GM12878 (cell line): ENCODE measurements around the gene ASIC2. TPM values are rescaled to one million over a fixed set of nuclear protein-coding genes. Genes with fewer than 3 reads are reported as not detected.

Experiments
- ATAC-seq: fragments of 200-7000 bp; cut with Tn5 transposase; 3 replicates; pipeline ENCODE4 v1.9.1; 2020; ENCODE audit warnings: mild to moderate bottlenecking, moderate library complexity
- BruUV-seq: library from RNA; stranded (reverse); fragments of 400-500 nt; replicated peaks from 2 replicates; lab custom pipeline; 2021; lab: Mats Ljungman, UMichigan
- CTCF ChIA-PET: fragments of 300-600 bp; sonication (Branson Sonifier 250); formaldehyde crosslinking; extraction: SDS; loops from one replicate; lab custom pipeline; 2021; ENCODE audit warnings: inconsistent platforms; lab: Yijun Ruan, JAX
- POLR2A ChIA-PET: fragments of 350-600 bp; formaldehyde crosslinking; extraction: SDS; loops from one replicate; lab custom pipeline; 2021; ENCODE audit warnings: inconsistent platforms; lab: Charles Lee
- RAD21 ChIA-PET: fragments of 300-600 bp; sonication (Branson Sonifier 250); formaldehyde crosslinking; loops from one replicate; lab custom pipeline; 2023; ENCODE audit warnings: antibody characterized with exemption; ENCODE audit not compliant: unreplicated experiment; lab: Charles Lee
- SMC1A ChIA-PET: fragments of 300-600 bp; sonication (Branson Sonifier 250); formaldehyde crosslinking; loops from one replicate; lab custom pipeline; 2023; ENCODE audit not compliant: unreplicated experiment, uncharacterized antibody; lab: Charles Lee
- DNase-seq: peaks from one replicate; pipeline ENCODE4 v3.0.0-alpha.2; 2011; ENCODE audit warnings: low read depth, low spot score
- FAIRE-seq: peaks from 3 replicates; lab custom pipeline; 2011; peaks lifted over from hg19 to GRCh38; lab: Jason Lieb, UNC
- H2AFZ ChIP-seq: 2 replicates; pipeline ENCODE4 v1.6.0; 2011; ENCODE audit warnings: low read depth, low read length, control low read depth; ENCODE audit not compliant: control insufficient read depth
- H3K27ac ChIP-seq: 2 replicates; pipeline ENCODE4 v1.5.1; 2011; ENCODE audit warnings: control low read depth; ENCODE audit not compliant: control insufficient read depth, insufficient read depth
- H3K27me3 ChIP-seq, 2 experiments: replicated peaks in 1 of 2; 2 replicates each; pipeline versions ENCODE4 v1.6.0 to v1.6.1; 2011; ENCODE audit warnings: low read length in 1 of 2; ENCODE audit not compliant: control insufficient read depth in 2 of 2, insufficient read depth in 2 of 2
- H3K36me3 ChIP-seq, 2 experiments: 2 replicates each; pipeline ENCODE4 v1.5.1; 2011; ENCODE audit warnings: low read length in 1 of 2; ENCODE audit not compliant: control insufficient read depth in 2 of 2, insufficient read depth in 2 of 2
- H3K4me1 ChIP-seq: 2 replicates; pipeline ENCODE4 v1.6.1; 2011; ENCODE audit warnings: mild to moderate bottlenecking, low read length, moderate library complexity, mixed read lengths; ENCODE audit not compliant: control insufficient read depth, insufficient read depth
- H3K4me2 ChIP-seq: 2 replicates; pipeline ENCODE4 v1.6.0; 2011; ENCODE audit warnings: control low read depth; ENCODE audit not compliant: control insufficient read depth, insufficient read depth
- H3K4me3 ChIP-seq: fragments of 200-600 bp; sonication (generic); 2 replicates; pipeline ENCODE4 v1.5.1; 2016
- H3K79me2 ChIP-seq: 2 replicates; pipeline ENCODE4 v1.6.0; 2011; ENCODE audit warnings: low read length; ENCODE audit not compliant: control insufficient read depth, insufficient read depth
- H3K9ac ChIP-seq: 2 replicates; pipeline ENCODE4 v1.8.0; 2011; ENCODE audit warnings: low read length, control low read depth, mixed read lengths; ENCODE audit not compliant: control insufficient read depth, insufficient read depth
- H3K9me3 ChIP-seq: replicated peaks from 3 replicates; pipeline ENCODE4 v1.5.1; 2011; ENCODE audit warnings: mild to moderate bottlenecking, low read length; ENCODE audit not compliant: control insufficient read depth, insufficient read depth
- H4K20me1 ChIP-seq: 2 replicates; pipeline ENCODE4 v1.6.0; 2011; ENCODE audit not compliant: control insufficient read depth, insufficient read depth
- BCL11A ChIP-seq: IDR thresholded peaks from 2 replicates; pipeline ENCODE4 v1.6.1; 2011; ENCODE audit warnings: low read depth, low read length
- CBFB ChIP-seq: IDR thresholded peaks from 2 replicates; pipeline ENCODE4 v1.6.1; 2016; ENCODE audit warnings: antibody characterized with exemption, low read depth
- FOXK2 ChIP-seq: fragments of 450-650 bp; IDR thresholded peaks from 2 replicates; pipeline ENCODE4 v1.6.1; 2017; ENCODE audit warnings: mild to moderate bottlenecking, moderate library complexity
- JUND ChIP-seq: IDR thresholded peaks from 2 replicates; pipeline ENCODE4 v1.6.1; 2012; ENCODE audit warnings: low read depth, mild to moderate bottlenecking, low read length, improper control_type of control experiment, moderate library complexity
- MTA3 ChIP-seq: IDR thresholded peaks from 2 replicates; pipeline ENCODE4 v1.6.1; 2012; ENCODE audit warnings: low read length, inconsistent platforms, borderline replicate concordance
- POU2F2 ChIP-seq: IDR thresholded peaks from 3 replicates; pipeline ENCODE4 v1.6.1; 2011; ENCODE audit warnings: low read depth, mild to moderate bottlenecking, low read length, borderline replicate concordance
- WRNIP1 ChIP-seq: IDR thresholded peaks from 2 replicates; pipeline ENCODE4 v1.6.1; 2011; ENCODE audit warnings: low read depth, low read length, improper control_type of control experiment, borderline replicate concordance
- ZBED1 ChIP-seq: IDR thresholded peaks from 2 replicates; pipeline ENCODE4 v1.6.1; 2016; ENCODE audit warnings: borderline replicate concordance
- ZZZ3 ChIP-seq: IDR thresholded peaks from 2 replicates; pipeline ENCODE4 v1.6.1; 2011; ENCODE audit warnings: low read depth; ENCODE audit not compliant: control insufficient read depth, insufficient read length
- WGBS: methylation state at CpG from one replicate; pipeline ENCODE4 v1.1.6; 2016; ENCODE audit warnings: low lambda C conversion rate; ENCODE audit not compliant: insufficient replicate concordance, insufficient coverage; ENCODE audit errors: missing lambda C conversion rate; 5-methylcytosine and 5-hydroxymethylcytosine counted together
- in situ Hi-C: fragments of 300-500 bp; cut with MboI; formaldehyde crosslinking; loops from 9 replicates; pipeline ENCODE4 v1.14.3; 2018; ENCODE audit warnings: mixed read lengths
- intact Hi-C: fragments of 100-400 bp; cut with micrococcal nuclease; formaldehyde crosslinking; loops from one replicate; pipeline ENCODE4 v1.14.2; 2022; ENCODE audit not compliant: unreplicated experiment
- polyA plus RNA-seq, 11 experiments: library from polyadenylated mRNA; depleted of rRNA in 4 of 11; unstranded in 6 of 11; stranded (reverse) in 5 of 11; fragments of >200 nt; fragmentation: Nextera tagmentation in 4 of 11; fragmentation: Illumina TruSeq in 1 of 11; extraction: Ambion mirVana in 4 of 11; extraction: Trizol in 1 of 11; gene quantifications; 1 replicate in 1 of 11; 2 replicates in 10 of 11; pipeline versions ENCODE4 v1.2.1 to v1.2.3, GENCODE V29; 2011 to 2016; ENCODE audit warnings: inconsistent platforms in 2 of 11, missing spikeins in 2 of 11, low read depth in 1 of 11
- total RNA-seq, 4 experiments: library from RNA; depleted of rRNA in 3 of 4; stranded (reverse); fragments of >200 nt in 3 of 4; fragmentation: Illumina TruSeq in 1 of 4; extraction: Trizol in 1 of 4; gene quantifications; 2 replicates each; pipeline versions ENCODE4 v1.2.1 to v1.2.3, GENCODE V29; 2013 to 2021
- TF ChIP-seq, protein P1 (sequence below): IDR thresholded peaks from 2 replicates; pipeline ENCODE4 v1.6.1; 2011; ENCODE audit warnings: mild to moderate bottlenecking, low read depth, low read length, moderate library complexity; ENCODE audit not compliant: insufficient replicate concordance
- TF ChIP-seq, protein P2 (sequence below): fragments of 450-650 bp; formaldehyde crosslinking; IDR thresholded peaks from 2 replicates; pipeline ENCODE4 v1.4.0; 2020; ENCODE audit warnings: mild to moderate bottlenecking, moderate library complexity
- TF ChIP-seq, protein P3 (sequence below): fragments of 150-350 bp; IDR thresholded peaks from 2 replicates; pipeline ENCODE4 v1.6.1; 2016; ENCODE audit warnings: low read depth, low read length
- TF ChIP-seq, protein P4 (sequence below): fragments of 150-350 bp; IDR thresholded peaks from 2 replicates; pipeline ENCODE4 v1.6.1; 2014; ENCODE audit warnings: mild to moderate bottlenecking, low read depth, low read length

Gene ASIC2
- total and polyA plus RNA-seq, 10 of the 15 experiments (the other 5 are each of a cell fraction or from before 2014, with no cell fraction given) = not detected

DNA sequence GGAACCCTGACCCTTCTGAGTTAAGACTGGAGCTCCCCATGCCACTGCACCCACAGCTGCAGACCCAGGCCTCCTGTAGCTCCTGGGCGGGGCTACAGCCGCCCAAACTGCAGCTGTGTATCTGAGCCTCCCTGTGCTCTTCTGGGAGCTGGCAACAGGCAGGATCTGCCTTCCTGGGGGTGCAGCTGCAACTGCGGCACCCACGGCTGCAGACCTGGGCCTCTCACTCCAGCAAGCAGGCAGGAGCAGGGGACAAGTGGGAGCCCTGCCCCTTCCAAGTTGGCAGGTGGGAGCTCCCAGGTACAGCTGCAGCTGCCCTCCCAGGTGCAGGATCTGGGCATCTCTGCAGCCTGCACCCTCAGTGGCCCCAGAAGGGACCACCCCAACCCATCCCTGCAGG, 259.9 kb downstream of the ASIC2 start:
- H2AFZ ChIP-seq = no peak overlapping the region
- TF ChIP-seq ZBED1 (no peak), BCL11A (no peak), MTA3 (no peak), CBFB (no peak), WRNIP1 (no peak), FOXK2 (no peak), ZZZ3 (no peak), POU2F2 (no peak), JUND (no peak)
- TF ChIP-seq, protein P1, sequence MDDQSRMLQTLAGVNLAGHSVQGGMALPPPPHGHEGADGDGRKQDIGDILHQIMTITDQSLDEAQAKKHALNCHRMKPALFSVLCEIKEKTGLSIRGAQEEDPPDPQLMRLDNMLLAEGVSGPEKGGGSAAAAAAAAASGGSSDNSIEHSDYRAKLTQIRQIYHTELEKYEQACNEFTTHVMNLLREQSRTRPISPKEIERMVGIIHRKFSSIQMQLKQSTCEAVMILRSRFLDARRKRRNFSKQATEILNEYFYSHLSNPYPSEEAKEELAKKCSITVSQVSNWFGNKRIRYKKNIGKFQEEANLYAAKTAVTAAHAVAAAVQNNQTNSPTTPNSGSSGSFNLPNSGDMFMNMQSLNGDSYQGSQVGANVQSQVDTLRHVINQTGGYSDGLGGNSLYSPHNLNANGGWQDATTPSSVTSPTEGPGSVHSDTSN = no peak
- TF ChIP-seq, protein P2, sequence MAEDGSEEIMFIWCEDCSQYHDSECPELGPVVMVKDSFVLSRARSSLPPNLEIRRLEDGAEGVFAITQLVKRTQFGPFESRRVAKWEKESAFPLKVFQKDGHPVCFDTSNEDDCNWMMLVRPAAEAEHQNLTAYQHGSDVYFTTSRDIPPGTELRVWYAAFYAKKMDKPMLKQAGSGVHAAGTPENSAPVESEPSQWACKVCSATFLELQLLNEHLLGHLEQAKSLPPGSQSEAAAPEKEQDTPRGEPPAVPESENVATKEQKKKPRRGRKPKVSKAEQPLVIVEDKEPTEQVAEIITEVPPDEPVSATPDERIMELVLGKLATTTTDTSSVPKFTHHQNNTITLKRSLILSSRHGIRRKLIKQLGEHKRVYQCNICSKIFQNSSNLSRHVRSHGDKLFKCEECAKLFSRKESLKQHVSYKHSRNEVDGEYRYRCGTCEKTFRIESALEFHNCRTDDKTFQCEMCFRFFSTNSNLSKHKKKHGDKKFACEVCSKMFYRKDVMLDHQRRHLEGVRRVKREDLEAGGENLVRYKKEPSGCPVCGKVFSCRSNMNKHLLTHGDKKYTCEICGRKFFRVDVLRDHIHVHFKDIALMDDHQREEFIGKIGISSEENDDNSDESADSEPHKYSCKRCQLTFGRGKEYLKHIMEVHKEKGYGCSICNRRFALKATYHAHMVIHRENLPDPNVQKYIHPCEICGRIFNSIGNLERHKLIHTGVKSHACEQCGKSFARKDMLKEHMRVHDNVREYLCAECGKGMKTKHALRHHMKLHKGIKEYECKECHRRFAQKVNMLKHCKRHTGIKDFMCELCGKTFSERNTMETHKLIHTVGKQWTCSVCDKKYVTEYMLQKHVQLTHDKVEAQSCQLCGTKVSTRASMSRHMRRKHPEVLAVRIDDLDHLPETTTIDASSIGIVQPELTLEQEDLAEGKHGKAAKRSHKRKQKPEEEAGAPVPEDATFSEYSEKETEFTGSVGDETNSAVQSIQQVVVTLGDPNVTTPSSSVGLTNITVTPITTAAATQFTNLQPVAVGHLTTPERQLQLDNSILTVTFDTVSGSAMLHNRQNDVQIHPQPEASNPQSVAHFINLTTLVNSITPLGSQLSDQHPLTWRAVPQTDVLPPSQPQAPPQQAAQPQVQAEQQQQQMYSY = no peak
- TF ChIP-seq, protein P3, sequence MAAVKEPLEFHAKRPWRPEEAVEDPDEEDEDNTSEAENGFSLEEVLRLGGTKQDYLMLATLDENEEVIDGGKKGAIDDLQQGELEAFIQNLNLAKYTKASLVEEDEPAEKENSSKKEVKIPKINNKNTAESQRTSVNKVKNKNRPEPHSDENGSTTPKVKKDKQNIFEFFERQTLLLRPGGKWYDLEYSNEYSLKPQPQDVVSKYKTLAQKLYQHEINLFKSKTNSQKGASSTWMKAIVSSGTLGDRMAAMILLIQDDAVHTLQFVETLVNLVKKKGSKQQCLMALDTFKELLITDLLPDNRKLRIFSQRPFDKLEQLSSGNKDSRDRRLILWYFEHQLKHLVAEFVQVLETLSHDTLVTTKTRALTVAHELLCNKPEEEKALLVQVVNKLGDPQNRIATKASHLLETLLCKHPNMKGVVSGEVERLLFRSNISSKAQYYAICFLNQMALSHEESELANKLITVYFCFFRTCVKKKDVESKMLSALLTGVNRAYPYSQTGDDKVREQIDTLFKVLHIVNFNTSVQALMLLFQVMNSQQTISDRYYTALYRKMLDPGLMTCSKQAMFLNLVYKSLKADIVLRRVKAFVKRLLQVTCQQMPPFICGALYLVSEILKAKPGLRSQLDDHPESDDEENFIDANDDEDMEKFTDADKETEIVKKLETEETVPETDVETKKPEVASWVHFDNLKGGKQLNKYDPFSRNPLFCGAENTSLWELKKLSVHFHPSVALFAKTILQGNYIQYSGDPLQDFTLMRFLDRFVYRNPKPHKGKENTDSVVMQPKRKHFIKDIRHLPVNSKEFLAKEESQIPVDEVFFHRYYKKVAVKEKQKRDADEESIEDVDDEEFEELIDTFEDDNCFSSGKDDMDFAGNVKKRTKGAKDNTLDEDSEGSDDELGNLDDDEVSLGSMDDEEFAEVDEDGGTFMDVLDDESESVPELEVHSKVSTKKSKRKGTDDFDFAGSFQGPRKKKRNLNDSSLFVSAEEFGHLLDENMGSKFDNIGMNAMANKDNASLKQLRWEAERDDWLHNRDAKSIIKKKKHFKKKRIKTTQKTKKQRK = no peak
- TF ChIP-seq, protein P4, sequence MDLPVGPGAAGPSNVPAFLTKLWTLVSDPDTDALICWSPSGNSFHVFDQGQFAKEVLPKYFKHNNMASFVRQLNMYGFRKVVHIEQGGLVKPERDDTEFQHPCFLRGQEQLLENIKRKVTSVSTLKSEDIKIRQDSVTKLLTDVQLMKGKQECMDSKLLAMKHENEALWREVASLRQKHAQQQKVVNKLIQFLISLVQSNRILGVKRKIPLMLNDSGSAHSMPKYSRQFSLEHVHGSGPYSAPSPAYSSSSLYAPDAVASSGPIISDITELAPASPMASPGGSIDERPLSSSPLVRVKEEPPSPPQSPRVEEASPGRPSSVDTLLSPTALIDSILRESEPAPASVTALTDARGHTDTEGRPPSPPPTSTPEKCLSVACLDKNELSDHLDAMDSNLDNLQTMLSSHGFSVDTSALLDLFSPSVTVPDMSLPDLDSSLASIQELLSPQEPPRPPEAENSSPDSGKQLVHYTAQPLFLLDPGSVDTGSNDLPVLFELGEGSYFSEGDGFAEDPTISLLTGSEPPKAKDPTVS = no peak

More for the DNA sequence above, 259.9 kb downstream of the ASIC2 start:
- DNase-seq (no peak), FAIRE-seq (no peak), ATAC-seq (no peak)
- CTCF ChIA-PET = interaction anchor here (0.8 kb wide), 1 partner anchor 35 kb away, joined by 3 read pairs; no protein-coding TSS in a partner anchor
- no peak overlapping the region for H3K4me3 ChIP-seq
- WGBS = 9% methylated on average over 4 of the region's 4 CpGs
- no peaks in the 10 kb centered on the region for H3K36me3 ChIP-seq
- no peak overlapping the region for H3K9ac ChIP-seq
- H3K4me1 ChIP-seq = no peaks in the 10 kb centered on the region
- H4K20me1 ChIP-seq = no peaks in the 10 kb centered on the region
- BruUV-seq = no TSS peak
- no peaks in the 10 kb centered on the region for H3K27me3 ChIP-seq
- intact Hi-C loops (no loop called here), in situ Hi-C loops (no loop called here)
- SMC1A ChIA-PET = no interaction called here
- H3K79me2 ChIP-seq = no peaks in the 10 kb centered on the region
- RAD21 ChIA-PET = no interaction called here
- H3K27ac ChIP-seq = no peak overlapping the region
- POLR2A ChIA-PET = interaction anchor here (0.6 kb wide), 1 partner anchor 57 kb away, joined by 3 read pairs; no protein-coding TSS in a partner anchor
- no peak overlapping the region for H3K4me2 ChIP-seq
- no peaks in the 10 kb centered on the region for H3K9me3 ChIP-seq
